ENCODE measurements around the gene TRPC4AP. TPM values are rescaled to one million over a fixed set of nuclear protein-coding genes. Genes with fewer than 3 reads are reported as not detected.

TRPC4AP gene
- total and polyA plus RNA-seq, 2 of the 8 experiments (the other 6 are each of a cell fraction or from before 2014, with no cell fraction given) = 73.1 to 74.8 TPM

DNA sequence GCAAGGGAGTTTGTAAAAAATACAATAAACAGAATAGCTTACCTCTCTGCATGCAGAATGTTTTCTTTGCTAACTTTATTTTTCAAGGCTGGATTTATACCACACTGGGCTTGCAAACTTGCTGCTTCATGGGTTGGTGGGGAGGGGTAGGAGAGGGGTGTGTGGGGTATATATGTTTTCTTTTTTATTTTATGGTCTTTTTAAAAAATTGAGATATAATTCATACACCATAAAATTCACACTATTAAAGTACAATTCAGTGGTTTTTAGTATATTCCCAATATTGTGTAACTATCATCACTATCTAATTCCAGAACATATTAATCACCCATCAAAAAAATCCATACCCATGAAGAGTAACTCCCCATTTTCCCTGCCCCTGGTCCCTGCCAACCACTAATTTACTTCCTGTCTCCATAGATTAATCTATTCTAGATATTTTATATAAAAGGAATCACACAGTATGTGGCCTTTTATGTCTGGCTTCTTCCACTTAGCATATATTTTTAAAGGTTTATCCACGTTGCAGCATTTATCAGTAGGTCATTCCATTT is 14.3 kb upstream of the TRPC4AP start:
- Histone ChIP-seq H3K23ac (ENCODE audit: insufficient read length) (no peak overlapping the region), H3K27me3 (replicated peaks in 1 of 4; ENCODE audit: control insufficient read depth in 3 of 4, extremely low read depth in 1 of 4, insufficient read depth in 3 of 4, low read length in 3 of 4) (no peaks in the 10 kb centered on the region), H4K20me1 (replicated peaks in 1 of 2; ENCODE audit: control insufficient read depth in 1 of 2, insufficient read depth in 2 of 2, low read length in 2 of 2) (no peaks in the 10 kb centered on the region), H4K8ac (ENCODE audit: extremely low read depth, insufficient read depth, low read length) (no peak overlapping the region), H3K9ac (replicated peaks in 1 of 4; ENCODE audit: extremely low read depth in 1 of 4, low read depth in 3 of 4, low read length in 3 of 4) (no peak overlapping the region), H3K4me1 (replicated peaks in 1 of 4; ENCODE audit: control insufficient read depth in 3 of 4, insufficient read depth in 4 of 4, low read length in 3 of 4) (no peaks in the 10 kb centered on the region), H3K4me2 (ENCODE audit: insufficient read depth in 1 of 2, low read depth in 2 of 2, low read length in 2 of 2) (no peak overlapping the region), H2BK120ac (replicated peaks; ENCODE audit: low read depth, low read length) (no peak overlapping the region), H2BK15ac (ENCODE audit: low read length) (no peak overlapping the region), H2BK20ac (ENCODE audit: low read length) (no peak overlapping the region), H3K9me3 (ENCODE audit: insufficient read depth in 2 of 2, low read depth in 1 of 2, low read length in 1 of 2) (no peaks in the 10 kb centered on the region), H4K5ac (ENCODE audit: insufficient read length, low read depth, low read length) (no peak overlapping the region), H3K4me3 (ENCODE audit: extremely low read depth in 1 of 4, insufficient read depth in 2 of 4, low read depth in 3 of 4, low read length in 4 of 4) (no peak overlapping the region), H2BK12ac (ENCODE audit: low read depth, low read length) (no peak overlapping the region), H2BK5ac (ENCODE audit: low read depth, low read length) (no peak overlapping the region), H3K4ac (replicated peaks; ENCODE audit: insufficient read length, low read depth, low read length) (no peak overlapping the region), H3K56ac (replicated peaks; ENCODE audit: insufficient read length, low read depth, low read length) (no peak overlapping the region), H3K14ac (ENCODE audit: insufficient read length) (no peak overlapping the region), H3K79me1 (ENCODE audit: low read depth, low read length) (no peaks in the 10 kb centered on the region), H3K18ac (ENCODE audit: extremely low read depth, low read length) (no peak overlapping the region), H2AK5ac (ENCODE audit: low read depth, low read length) (no peak overlapping the region), H3K27ac (ENCODE audit: low read depth, low read length) (no peak overlapping the region), H4K91ac (replicated peaks; ENCODE audit: insufficient read length, low read length) (no peak overlapping the region), H3K36me3 (ENCODE audit: control insufficient read depth in 2 of 4, insufficient read depth in 4 of 4, low read length in 3 of 4) (no peaks in the 10 kb centered on the region), H3K23me2 (ENCODE audit: low read depth, low read length) (no peaks in the 10 kb centered on the region), H2AFZ (ENCODE audit: low read length) (no peak overlapping the region), H3K79me2 (ENCODE audit: control insufficient read depth in 1 of 2, insufficient read depth in 2 of 2, low read length in 2 of 2) (no peaks in the 10 kb centered on the region)
- no peak for DNase-seq (ENCODE audit: low read depth in 1 of 2, low spot score in 2 of 2)
- no peak for FAIRE-seq
- ChIA-PET CTCF (ENCODE audit: partially characterized antibody) (interaction anchor here (1.6 to 2.2 kb wide), 2 partner anchors 11 to 13 kb away, joined by 4 to 9 read pairs; no protein-coding TSS in a partner anchor), POLR2A (ENCODE audit: partially characterized antibody) (interaction anchor here (0.8 kb wide), 1 partner anchor 11 kb away, joined by 3 read pairs; no protein-coding TSS in a partner anchor)
- TF ChIP-seq TBP (IDR thresholded peaks at IDR 0.05; ENCODE audit: low read depth, low read length) = no peak
- TF ChIP-seq CEBPB (IDR thresholded peaks at IDR 0.05; ENCODE audit: low read depth, low read length) = no peak
- TF ChIP-seq ZNF274 (IDR thresholded peaks at IDR 0.05; ENCODE audit: borderline replicate concordance, extremely low read depth, low read length) = no peak
- no peak for TF ChIP-seq JUN (IDR thresholded peaks at IDR 0.05; ENCODE audit: low read depth, low read length)
- TF ChIP-seq SIRT6 (IDR thresholded peaks at IDR 0.05; ENCODE audit: low read length) = no peak
- 80% methylated on average over 1 of the region's 1 CpG; no CpG with 5 or more reads in 1 of the 2 experiments for WGBS, 2 experiments (ENCODE audit: extremely low coverage in 1 of 2, insufficient coverage in 1 of 2, insufficient read length in 1 of 2, insufficient replicate concordance in 2 of 2, low coverage in 1 of 2, low lambda C conversion rate in 2 of 2, missing lambda C conversion rate in 1 of 2)

All from H1 (cell line).